MM.1S (cell line): Measurements from ENCODE around the gene MANBA.
"Not testable (repeated sequence)": the region's sequence is repeated elsewhere in the genome, so short reads cannot be mapped to it uniquely, and the experiment has no call there.

ENCODE experiments used
- DNase-seq: peaks from one replicate; pipeline ENCODE4 v3.0.0-alpha.2; 2015
- H2AFZ ChIP-seq: fragments of 300-600 bp; sonication (generic); 2 replicates; pipeline ENCODE4 v1.6.0; 2016; ENCODE audit warnings: antibody characterized with exemption, low read length
- H3F3A ChIP-seq: fragments of 300-600 bp; sonication (generic); 2 replicates; pipeline ENCODE4 v1.6.1; 2016; ENCODE audit warnings: mild to moderate bottlenecking, antibody characterized with exemption, low read length, moderate library complexity, mixed read lengths; ENCODE audit not compliant: insufficient read depth
- H3K27ac ChIP-seq: fragments of 300-600 bp; sonication (generic); 2 replicates; pipeline ENCODE4 v1.5.1; 2016; ENCODE audit warnings: mild to moderate bottlenecking, low read length
- H3K27me3 ChIP-seq: fragments of 300-600 bp; sonication (generic); replicated peaks from 2 replicates; pipeline ENCODE4 v1.6.0; 2016; ENCODE audit warnings: low read length; ENCODE audit not compliant: insufficient read depth
- H3K36me3 ChIP-seq: fragments of 300-600 bp; sonication (generic); replicated peaks from 2 replicates; pipeline ENCODE4 v1.6.1; 2016; ENCODE audit warnings: mild to moderate bottlenecking, low read length, mixed read lengths; ENCODE audit not compliant: insufficient read depth
- H3K4me1 ChIP-seq: fragments of 300-600 bp; sonication (generic); 2 replicates; pipeline ENCODE4 v1.6.1; 2016; ENCODE audit warnings: low read length, mixed read lengths
- H3K4me2 ChIP-seq: fragments of 300-600 bp; sonication (generic); 2 replicates; pipeline ENCODE4 v1.6.0; 2016; ENCODE audit warnings: low read depth, low read length
- H3K4me3 ChIP-seq: fragments of 300-600 bp; sonication (generic); 2 replicates; pipeline ENCODE4 v1.5.1; 2016; ENCODE audit warnings: low read length, mixed read lengths
- H3K79me2 ChIP-seq: fragments of 300-600 bp; sonication (generic); 2 replicates; pipeline ENCODE4 v1.6.1; 2016; ENCODE audit warnings: mixed run types, low read length, mixed read lengths
- H3K9ac ChIP-seq: fragments of 300-600 bp; sonication (generic); 2 replicates; pipeline ENCODE4 v1.6.1; 2016; ENCODE audit warnings: low read length, mixed read lengths
- H3K9me2 ChIP-seq: fragments of 300-600 bp; sonication (generic); replicated peaks from 2 replicates; pipeline ENCODE4 v1.6.1; 2016; ENCODE audit warnings: mild to moderate bottlenecking, low read length, mixed read lengths; ENCODE audit not compliant: insufficient read depth
- H3K9me3 ChIP-seq: fragments of 300-600 bp; sonication (generic); replicated peaks from 2 replicates; pipeline ENCODE4 v1.6.1; 2016; ENCODE audit warnings: mild to moderate bottlenecking, low read length, mixed read lengths; ENCODE audit not compliant: insufficient read depth
- H4K20me1 ChIP-seq: fragments of 300-600 bp; sonication (generic); 2 replicates; pipeline ENCODE4 v1.6.1; 2016; ENCODE audit warnings: mild to moderate bottlenecking, low read length, moderate library complexity, mixed read lengths; ENCODE audit not compliant: insufficient read depth
- EZH2 ChIP-seq: fragments of 300-600 bp; sonication (generic); optimal IDR thresholded peaks from 2 replicates; pipeline ENCODE3; 2017; ENCODE audit warnings: low read depth, mild to moderate bottlenecking, antibody characterized with exemption, low read length, mixed read lengths
- EZH2phosphoT487 ChIP-seq: fragments of 300-600 bp; sonication (generic); IDR thresholded peaks from 2 replicates; pipeline ENCODE4 v1.6.1; 2018; ENCODE audit warnings: antibody characterized with exemption, low read length
- TF ChIP-seq, protein P1 (sequence below): fragments of 300-600 bp; sonication (generic); IDR thresholded peaks from 2 replicates; pipeline ENCODE4 v1.5.1; 2016; ENCODE audit warnings: antibody characterized with exemption, low read length, mixed read lengths

MANBA gene

DNA sequence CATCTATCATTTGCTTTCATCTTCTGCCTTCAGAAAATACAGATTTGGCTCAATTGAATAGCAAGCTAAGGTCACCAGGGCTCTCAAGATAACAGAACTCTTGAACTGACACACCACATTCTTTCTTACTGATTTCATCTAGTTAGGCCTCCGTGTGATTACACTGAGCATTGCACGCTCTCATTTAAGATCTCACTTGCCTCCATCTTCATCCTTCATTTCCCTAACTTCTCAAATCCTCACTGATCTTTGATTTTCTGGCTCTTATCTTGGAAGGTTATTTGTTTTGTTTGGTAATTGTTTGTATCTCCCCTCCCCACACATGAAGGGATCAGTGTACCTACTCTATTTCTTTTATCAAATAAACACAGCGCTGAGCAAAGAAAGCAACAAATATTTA is 47.7 kb downstream of the MANBA start:
- no peak overlapping the region for H3K4me3 ChIP-seq
- H3K27ac ChIP-seq, result no peak overlapping the region
- no peaks in the 10 kb centered on the region for H3K4me1 ChIP-seq
- no peak overlapping the region for H2AFZ ChIP-seq
- no peaks in the 10 kb centered on the region for H4K20me1 ChIP-seq
- no peaks in the 10 kb centered on the region for H3K27me3 ChIP-seq
- TF ChIP-seq, protein P1, sequence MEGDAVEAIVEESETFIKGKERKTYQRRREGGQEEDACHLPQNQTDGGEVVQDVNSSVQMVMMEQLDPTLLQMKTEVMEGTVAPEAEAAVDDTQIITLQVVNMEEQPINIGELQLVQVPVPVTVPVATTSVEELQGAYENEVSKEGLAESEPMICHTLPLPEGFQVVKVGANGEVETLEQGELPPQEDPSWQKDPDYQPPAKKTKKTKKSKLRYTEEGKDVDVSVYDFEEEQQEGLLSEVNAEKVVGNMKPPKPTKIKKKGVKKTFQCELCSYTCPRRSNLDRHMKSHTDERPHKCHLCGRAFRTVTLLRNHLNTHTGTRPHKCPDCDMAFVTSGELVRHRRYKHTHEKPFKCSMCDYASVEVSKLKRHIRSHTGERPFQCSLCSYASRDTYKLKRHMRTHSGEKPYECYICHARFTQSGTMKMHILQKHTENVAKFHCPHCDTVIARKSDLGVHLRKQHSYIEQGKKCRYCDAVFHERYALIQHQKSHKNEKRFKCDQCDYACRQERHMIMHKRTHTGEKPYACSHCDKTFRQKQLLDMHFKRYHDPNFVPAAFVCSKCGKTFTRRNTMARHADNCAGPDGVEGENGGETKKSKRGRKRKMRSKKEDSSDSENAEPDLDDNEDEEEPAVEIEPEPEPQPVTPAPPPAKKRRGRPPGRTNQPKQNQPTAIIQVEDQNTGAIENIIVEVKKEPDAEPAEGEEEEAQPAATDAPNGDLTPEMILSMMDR, result no peak
- TF ChIP-seq EZH2, result no peak
- TF ChIP-seq EZH2phosphoT487, result no peak
- no peaks in the 10 kb centered on the region for H3K79me2 ChIP-seq
- no peaks in the 10 kb centered on the region for H3F3A ChIP-seq
- H3K9me3 ChIP-seq, result no peaks in the 10 kb centered on the region
- H3K36me3 ChIP-seq, result no peaks in the 10 kb centered on the region
- DNase-seq, result no peak
- H3K4me2 ChIP-seq, result no peak overlapping the region
- H3K9ac ChIP-seq, result no peak overlapping the region
- H3K9me2 ChIP-seq, result no peaks in the 10 kb centered on the region

DNA sequence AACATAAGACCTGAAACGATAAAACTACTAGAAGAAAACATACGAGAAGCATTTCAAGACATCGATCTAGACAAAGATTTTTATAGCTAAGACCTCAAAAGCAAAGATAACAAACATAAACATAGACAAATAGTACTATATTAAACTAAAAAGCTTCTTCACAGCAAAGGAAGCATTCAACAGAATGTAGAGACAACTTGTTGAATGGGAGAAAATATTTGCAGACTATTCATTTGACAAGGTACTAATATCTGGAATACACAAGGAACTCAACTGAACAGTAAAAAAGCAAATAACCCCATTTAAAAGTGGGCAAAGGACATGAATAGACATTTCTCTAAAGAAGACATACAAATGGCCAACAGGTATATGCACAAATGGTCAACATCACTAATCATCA is 49.8 kb downstream of the MANBA start:
- Histone ChIP-seq H3K79me2 (no peaks in the 10 kb centered on the region), H3K4me1 (no peaks in the 10 kb centered on the region), H3K27me3 (no peaks in the 10 kb centered on the region), H3K9me3 (no peaks in the 10 kb centered on the region), H3F3A (no peaks in the 10 kb centered on the region), H3K36me3 (no peaks in the 10 kb centered on the region), H4K20me1 (no peaks in the 10 kb centered on the region), H3K4me3 (no peak overlapping the region), H3K9me2 (no peaks in the 10 kb centered on the region), H3K9ac (no peak overlapping the region), H3K27ac (no peak overlapping the region), H2AFZ (no peak overlapping the region), H3K4me2 (no peak overlapping the region)
- TF ChIP-seq, protein P1, result no peak
- TF ChIP-seq EZH2 (no peak), EZH2phosphoT487 (no peak)
- no peak for DNase-seq

DNA sequence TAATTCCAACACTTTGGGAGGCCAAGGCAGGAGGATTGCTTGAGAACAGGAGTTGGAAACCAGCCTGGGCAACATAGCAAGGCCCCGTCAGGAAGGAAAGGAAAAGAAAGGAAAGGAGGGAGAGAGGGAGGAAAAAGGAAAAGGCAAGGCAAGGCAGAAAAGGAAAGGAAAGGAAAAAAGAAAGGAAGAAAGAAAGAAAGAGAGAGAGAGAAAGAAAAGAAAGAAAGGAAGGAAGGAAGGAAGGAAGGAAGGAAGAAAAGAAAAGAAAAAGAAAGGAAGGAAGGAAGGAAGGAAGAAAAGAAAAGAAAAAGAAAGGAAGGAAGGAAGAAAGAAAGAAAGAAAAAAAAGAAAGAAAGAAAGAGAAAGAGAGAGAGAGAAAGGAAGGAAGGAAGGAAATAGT is 51.7 kb downstream of the MANBA start:
- not testable (repeated sequence) for H4K20me1 ChIP-seq, H3K9ac ChIP-seq

DNA sequence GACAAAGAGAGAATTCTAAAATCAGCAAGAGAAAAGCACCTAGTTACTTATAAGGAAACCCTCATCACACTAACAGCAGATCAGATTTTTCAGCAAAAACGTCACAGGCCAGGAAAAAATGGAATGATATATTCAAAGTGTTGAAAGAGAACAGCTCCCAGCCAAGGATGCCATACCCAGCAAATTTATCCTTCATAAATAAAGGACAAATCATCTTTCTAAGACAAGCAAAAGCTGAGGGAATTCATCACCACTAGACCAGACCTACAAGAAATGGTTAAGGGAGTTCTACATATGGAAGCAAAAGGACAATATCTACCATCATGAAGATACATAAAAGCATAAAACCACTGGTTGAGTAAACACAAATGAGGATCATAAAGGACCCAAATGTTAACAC is 53.6 kb downstream of the MANBA start:
- Histone ChIP-seq H3K36me3 (no peaks in the 10 kb centered on the region), H3K9ac (no peak overlapping the region), H3K9me2 (no peaks in the 10 kb centered on the region), H2AFZ (no peak overlapping the region), H3K27ac (no peak overlapping the region), H3F3A (no peaks in the 10 kb centered on the region), H4K20me1 (no peaks in the 10 kb centered on the region), H3K4me1 (no peaks in the 10 kb centered on the region), H3K27me3 (no peaks in the 10 kb centered on the region), H3K9me3 (no peaks in the 10 kb centered on the region), H3K4me3 (no peak overlapping the region), H3K4me2 (no peak overlapping the region), H3K79me2 (no peaks in the 10 kb centered on the region)
- no peak for TF ChIP-seq EZH2
- DNase-seq, result no peak

More for the DNA sequence above, 51.7 kb downstream of the MANBA start:
- H3F3A ChIP-seq, H2AFZ ChIP-seq, H3K4me2 ChIP-seq, H3K79me2 ChIP-seq, H3K36me3 ChIP-seq, H3K27ac ChIP-seq, DNase-seq, H3K9me3 ChIP-seq, H3K9me2 ChIP-seq, H3K4me3 ChIP-seq, H3K4me1 ChIP-seq, H3K27me3 ChIP-seq: not testable (repeated sequence)
